ENCODE measurements around the gene RPUSD4.

RPUSD4 gene

DNA sequence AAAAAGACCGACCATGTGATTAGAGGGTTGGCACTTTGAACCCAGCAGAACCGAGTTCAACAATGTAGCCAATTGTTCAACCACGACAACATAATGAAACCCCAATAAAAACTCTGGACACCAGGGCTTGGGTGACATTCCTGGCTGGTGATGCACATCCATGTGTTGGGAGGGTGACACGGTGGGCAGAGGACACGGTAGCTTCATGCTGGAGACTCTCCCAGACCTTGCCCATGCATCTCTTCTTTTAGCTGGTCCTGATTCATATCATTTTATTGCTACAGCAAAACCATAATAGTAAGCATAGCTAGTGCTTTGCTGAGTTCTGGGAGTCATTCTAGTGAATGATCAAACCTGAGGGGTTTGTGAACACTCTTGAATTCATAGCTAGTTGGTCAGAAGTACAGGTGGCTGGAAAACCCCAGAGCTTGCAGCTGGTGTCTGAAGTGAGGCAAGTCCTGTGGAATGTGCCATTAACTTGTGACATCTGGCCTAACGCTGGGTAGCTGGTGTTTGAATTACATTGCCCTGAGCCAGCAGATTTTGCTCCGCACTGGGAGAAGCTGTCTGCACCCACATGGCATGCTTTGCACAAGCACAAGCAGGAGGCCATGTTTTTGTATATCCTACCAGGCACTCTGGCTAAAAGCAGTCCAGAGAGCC, 14.0 kb downstream of the RPUSD4 start:
- Histone ChIP-seq H3F3A (ENCODE audit: control insufficient read depth, insufficient read depth) (no peaks in the 10 kb centered on the region), H3K4me3 (ENCODE audit: low read length) (no peak overlapping the region), H3K36me3 (ENCODE audit: control insufficient read depth, low read length) (peaks cover 80% of the 10 kb centered on the region), H3K27me3 (ENCODE audit: control insufficient read depth, low read length) (no peaks in the 10 kb centered on the region), H3K9me3 (ENCODE audit: control insufficient read depth, insufficient read depth, low read length) (no peaks in the 10 kb centered on the region), H3K27ac (ENCODE audit: low read depth, low read length) (no peak overlapping the region), H3K79me2 (ENCODE audit: control insufficient read depth, low read length) (no peaks in the 10 kb centered on the region), H4K20me1 (ENCODE audit: control insufficient read depth, insufficient read depth, low read depth, low read length) (peaks cover 5% of the 10 kb centered on the region; the same call in 1 of the 2 replicates), H3K4me1 (ENCODE audit: control insufficient read depth, low read length) (no peaks in the 10 kb centered on the region), H3K9me2 (replicated peaks; ENCODE audit: control insufficient read depth, low read length) (no peaks in the 10 kb centered on the region), H3K4me2 (ENCODE audit: low read length) (no peak overlapping the region)
- TF ChIP-seq EZH2phosphoT487 (IDR thresholded peaks at IDR 0.05; ENCODE audit: borderline replicate concordance, low read length) (no peak), CTCF (IDR thresholded peaks at IDR 0.05; ENCODE audit: low read depth, low read length, poor library complexity, severe bottlenecking) (no peak)

DNA sequence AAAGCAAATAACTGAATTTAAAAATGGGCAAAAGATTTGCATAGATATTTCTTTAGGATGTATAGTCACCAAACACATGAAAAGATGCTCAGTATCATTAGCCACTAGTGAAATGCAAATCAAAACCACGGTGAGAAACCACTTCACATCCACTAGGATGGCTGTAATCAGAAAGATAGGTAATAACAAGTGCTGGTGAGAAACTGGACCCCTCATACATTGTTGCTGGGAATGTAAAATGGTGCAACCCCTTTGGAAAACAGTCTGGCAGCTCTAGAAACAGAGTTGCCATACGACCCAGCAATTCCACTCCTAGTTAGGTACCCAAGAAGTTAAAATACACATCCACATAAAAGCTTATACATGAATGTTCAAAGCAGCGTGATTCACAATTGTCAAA, 16.3 kb downstream of the RPUSD4 start:
- peaks cover 81% of the 10 kb centered on the region for H3K36me3 ChIP-seq (ENCODE audit: control insufficient read depth, low read length)
- no peaks in the 10 kb centered on the region for H3F3A ChIP-seq (ENCODE audit: control insufficient read depth, insufficient read depth)
- H3K9me2 ChIP-seq (replicated peaks; ENCODE audit: control insufficient read depth, low read length): no peaks in the 10 kb centered on the region
- no peaks in the 10 kb centered on the region for H3K9me3 ChIP-seq (ENCODE audit: control insufficient read depth, insufficient read depth, low read length)
- H3K79me2 ChIP-seq (ENCODE audit: control insufficient read depth, low read length): no peaks in the 10 kb centered on the region
- H3K27ac ChIP-seq (ENCODE audit: low read depth, low read length): no peak overlapping the region
- peaks cover 9% of the 10 kb centered on the region; the same call in 1 of the 2 replicates for H4K20me1 ChIP-seq (ENCODE audit: control insufficient read depth, insufficient read depth, low read depth, low read length)
- H3K4me3 ChIP-seq (ENCODE audit: low read length): no peak overlapping the region
- TF ChIP-seq EZH2phosphoT487 (IDR thresholded peaks at IDR 0.05; ENCODE audit: borderline replicate concordance, low read length) (no peak), CTCF (IDR thresholded peaks at IDR 0.05; ENCODE audit: low read depth, low read length, poor library complexity, severe bottlenecking) (no peak)
- peaks cover 7% of the 10 kb centered on the region for H3K4me1 ChIP-seq (ENCODE audit: control insufficient read depth, low read length)
- no peak overlapping the region for H3K4me2 ChIP-seq (ENCODE audit: low read length)
- no peaks in the 10 kb centered on the region for H3K27me3 ChIP-seq (ENCODE audit: control insufficient read depth, low read length)

- Histone ChIP-seq H3K9me3 (ENCODE audit: control insufficient read depth, insufficient read depth, low read length) (no peaks in the 10 kb centered on the region), H3K79me2 (ENCODE audit: control insufficient read depth, low read length) (no peaks in the 10 kb centered on the region), H3K4me1 (ENCODE audit: control insufficient read depth, low read length) (peaks cover 17% of the 10 kb centered on the region), H3K9me2 (replicated peaks; ENCODE audit: control insufficient read depth, low read length) (no peaks in the 10 kb centered on the region), H3K27ac (ENCODE audit: low read depth, low read length) (no peak overlapping the region), H3K27me3 (ENCODE audit: control insufficient read depth, low read length) (no peaks in the 10 kb centered on the region), H3K4me3 (ENCODE audit: low read length) (no peak overlapping the region), H3K36me3 (ENCODE audit: control insufficient read depth, low read length) (peaks cover 75% of the 10 kb centered on the region), H3F3A (ENCODE audit: control insufficient read depth, insufficient read depth) (0 out of 2 replicates have a peak, but pooled peaks cover 3% of the 10 kb centered on the region), H3K4me2 (ENCODE audit: low read length) (no peak overlapping the region), H4K20me1 (ENCODE audit: control insufficient read depth, insufficient read depth, low read depth, low read length) (peaks cover 17% of the 10 kb centered on the region; the same call in 1 of the 2 replicates)
- TF ChIP-seq EZH2phosphoT487 (IDR thresholded peaks at IDR 0.05; ENCODE audit: borderline replicate concordance, low read length): no peak
- TF ChIP-seq CTCF (IDR thresholded peaks at IDR 0.05; ENCODE audit: low read depth, low read length, poor library complexity, severe bottlenecking): peak; percentile 77
Measured at GRCh38 chr11:126194121-126194543, 17.3 kb downstream of the RPUSD4 start.

All from DOHH2 (cell line).